ENCODE measurements around the gene OR4E2.
"Not testable (repeated sequence)": the region's sequence is repeated elsewhere in the genome, so short reads cannot be mapped to it uniquely, and the experiment has no call there.

The OR4E2 gene

GRCh38 chr14:21698538-21698937 lies 44.9 kb downstream of the OR4E2 start:
- DNase-seq = not testable (repeated sequence)

- no peak for DNase-seq
Measured at GRCh38 chr14:21699551-21699950, 45.9 kb downstream of the OR4E2 start.

GRCh38 chr14:21702316-21702715 lies 48.7 kb downstream of the OR4E2 start:
- DNase-seq = no peak

- DNase-seq = no peak
Measured at GRCh38 chr14:21703357-21704326, 50.0 kb downstream of the OR4E2 start.

GRCh38 chr14:21704338-21704737 lies 50.7 kb downstream of the OR4E2 start:
- no peak for DNase-seq

- no peak for DNase-seq
Measured at GRCh38 chr14:21711360-21711961, 57.8 kb downstream of the OR4E2 start.

GRCh38 chr14:21712036-21712435 lies 58.4 kb downstream of the OR4E2 start:
- no peak for DNase-seq

- no peak for DNase-seq
Measured at GRCh38 chr14:21714318-21714929, 60.8 kb downstream of the OR4E2 start.
